ENCODE measurements around the gene GH2.
"Not testable (repeated sequence)": the region's sequence is repeated elsewhere in the genome, so short reads cannot be mapped to it uniquely, and the experiment has no call there.

The GH2 gene

GRCh38 chr17:63873577-63873976 lies 8.2 kb downstream of the GH2 start, which contains the start of gene CSH2:
Gene CSH2 (minus strand): TSS chr17:63873677. CDS start chr17:63873614, 63 bp downstream.
- DNase-seq (ENCODE audit: low read depth): not testable (repeated sequence)

GRCh38 chr17:63871646-63872365 lies 9.9 kb downstream of the GH2 start:
- not testable (repeated sequence) for DNase-seq (ENCODE audit: low read depth)

DNA sequence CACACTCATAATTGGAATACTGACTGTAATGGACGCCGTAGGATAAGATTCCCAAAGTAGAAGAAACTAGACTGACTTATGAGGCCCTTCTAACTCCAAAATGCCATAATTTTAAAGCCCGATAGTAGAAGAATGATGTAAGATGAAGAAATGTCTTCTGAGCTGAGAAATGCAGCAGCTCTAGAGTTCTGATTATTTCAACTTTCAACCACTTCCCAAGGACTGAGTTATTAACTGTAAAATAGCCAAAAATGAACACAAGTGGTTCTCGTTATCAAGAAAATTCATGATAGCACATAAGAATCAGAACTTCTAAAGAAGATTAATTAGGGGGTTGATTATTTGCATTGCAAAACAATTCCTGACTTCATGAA lies 11.5 kb downstream of the GH2 start:
- DNase-seq (ENCODE audit: low read depth): not testable (repeated sequence)

DNA sequence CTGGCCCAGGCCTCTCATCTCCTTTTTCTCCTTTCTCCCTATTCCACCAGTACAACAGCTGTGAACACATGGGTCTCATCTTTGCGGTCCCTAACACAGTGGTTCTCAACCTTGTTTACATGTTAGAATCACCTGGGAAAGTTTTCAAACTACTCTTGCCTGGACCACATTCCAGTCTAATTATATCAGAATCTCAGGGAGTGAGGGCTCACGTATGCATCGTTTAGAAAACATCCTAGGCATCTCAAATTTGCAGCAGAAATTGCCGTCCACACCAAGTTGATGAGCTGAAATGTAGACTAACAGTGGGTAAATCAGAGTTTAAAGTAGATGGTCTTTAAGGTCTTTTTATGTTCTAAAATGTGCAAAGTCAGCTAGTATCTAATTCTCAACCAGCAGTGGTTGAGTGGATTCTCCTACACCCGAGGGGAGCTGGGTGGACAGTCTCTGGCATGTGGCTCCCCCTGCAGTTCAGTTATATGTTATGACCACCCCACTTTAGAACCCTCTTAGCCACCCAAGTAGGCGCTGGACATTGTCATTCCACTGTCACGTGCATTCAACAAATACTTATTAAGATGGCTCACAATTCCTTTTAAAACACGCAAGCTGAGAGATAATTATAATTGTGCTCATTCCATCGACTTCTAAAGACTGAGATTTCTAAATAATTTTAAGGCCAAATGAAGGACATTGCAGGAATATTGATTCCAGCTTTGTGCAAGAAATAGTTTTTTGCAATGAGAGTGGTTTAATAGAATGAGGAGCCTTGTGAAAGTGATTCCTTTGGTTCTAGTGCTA lies 12.1 kb downstream of the GH2 start:
- DNase-seq (ENCODE audit: low read depth): not testable (repeated sequence)

DNA sequence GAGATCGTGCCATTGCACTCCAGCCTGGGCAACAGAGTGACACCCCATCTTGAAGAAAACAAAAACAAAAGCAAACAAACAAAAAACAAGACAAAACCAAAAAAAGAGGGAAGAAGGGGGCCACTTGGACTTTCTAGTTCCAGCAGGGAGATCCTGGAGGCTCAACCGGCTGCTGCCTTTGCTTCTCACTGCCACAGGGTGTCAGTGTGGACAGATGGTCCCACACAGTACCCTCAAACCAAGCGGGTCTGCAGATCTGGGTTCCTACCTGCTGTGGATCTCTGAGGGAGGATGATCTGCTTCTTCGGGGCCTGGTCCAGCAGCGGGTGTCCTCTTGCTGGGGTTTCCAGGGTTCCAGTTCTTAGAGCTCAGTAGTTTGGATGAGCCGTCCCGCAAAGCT lies 15.1 kb downstream of the GH2 start:
- not testable (repeated sequence) for DNase-seq (ENCODE audit: low read depth)

DNA sequence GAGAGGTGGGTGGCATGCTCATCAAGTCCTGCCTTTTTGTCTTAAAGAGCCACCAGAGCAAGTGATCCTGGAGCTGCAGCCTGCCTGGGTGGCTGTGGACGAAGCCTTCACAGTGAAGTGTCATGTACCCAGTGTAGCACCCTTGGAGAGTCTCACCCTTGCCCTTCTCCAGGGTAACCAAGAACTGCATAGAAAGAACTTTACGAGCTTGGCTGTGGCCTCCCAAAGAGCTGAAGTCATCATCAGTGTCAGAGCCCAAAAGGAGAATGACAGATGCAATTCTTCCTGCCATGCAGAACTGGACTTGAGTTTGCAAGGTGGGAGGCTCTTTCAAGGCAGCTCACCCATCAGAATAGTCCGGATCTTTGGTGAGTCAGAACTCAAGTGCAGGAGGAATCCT lies 22.5 kb downstream of the GH2 start:
- no peak for DNase-seq (ENCODE audit: low read depth)

DNA sequence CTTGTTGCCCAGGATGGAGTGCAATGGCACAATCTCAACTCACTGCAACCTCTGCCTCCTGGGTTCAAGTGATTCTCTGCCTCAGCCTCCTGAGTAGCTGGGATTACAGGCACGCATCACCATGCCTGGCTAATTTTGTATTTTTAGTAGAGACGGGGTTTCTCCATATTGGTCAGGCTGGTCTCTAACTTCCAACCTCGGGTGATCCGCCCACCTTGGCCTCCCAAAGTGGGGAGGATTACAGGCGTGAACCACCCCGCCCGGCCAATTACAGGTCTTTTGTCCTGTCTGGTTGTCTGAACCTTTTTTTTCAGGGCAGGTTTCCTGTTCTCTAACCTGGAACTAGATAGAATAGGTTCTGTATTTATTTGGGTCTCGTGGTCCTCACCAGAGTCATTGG lies 25.3 kb downstream of the GH2 start:
- not testable (repeated sequence) for DNase-seq (ENCODE audit: low read depth)

DNA sequence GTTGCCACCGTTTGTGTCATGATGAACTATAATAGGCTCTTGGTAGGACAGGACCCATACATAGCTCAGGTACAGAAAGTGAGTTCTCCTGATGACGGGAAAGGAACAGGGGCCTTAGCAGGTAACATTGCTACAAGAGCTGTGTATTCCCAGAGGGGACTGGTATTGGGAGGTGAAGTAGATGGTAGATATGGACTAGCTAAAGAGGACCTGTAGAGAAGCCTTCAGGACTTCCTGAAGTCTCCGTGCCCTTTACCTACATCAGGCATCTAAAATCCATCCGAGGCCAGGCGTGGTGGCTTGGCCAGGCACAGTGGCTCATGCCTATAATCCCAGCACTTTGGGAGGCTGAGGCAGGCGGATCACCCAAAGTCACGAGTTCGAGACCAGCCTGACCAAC lies 26.6 kb downstream of the GH2 start:
- no peak for DNase-seq (ENCODE audit: low read depth)

GRCh38 chr17:63854709-63855108 lies 27.0 kb downstream of the GH2 start:
- DNase-seq (ENCODE audit: low read depth): no peak

DNA sequence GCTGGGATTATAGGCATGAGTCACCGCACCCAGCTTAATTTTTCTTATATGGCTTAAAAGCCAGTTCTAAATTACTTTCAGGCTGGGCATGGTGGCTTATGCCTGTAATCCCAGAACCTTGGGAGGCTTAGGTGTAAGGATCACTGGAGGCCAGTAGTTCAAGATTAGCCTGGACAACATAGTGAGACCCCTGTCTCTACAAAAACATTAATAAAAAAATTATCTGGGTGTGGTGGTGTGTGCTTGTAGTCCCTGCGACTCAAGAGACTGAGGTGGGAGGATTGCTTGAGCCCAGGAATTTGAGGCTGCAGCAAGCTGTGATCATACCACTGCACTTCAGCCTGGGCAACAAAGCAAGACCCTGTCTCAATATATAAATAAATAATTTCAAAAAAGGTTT lies 28.5 kb downstream of the GH2 start:
- DNase-seq (ENCODE audit: low read depth): no peak

- DNase-seq (ENCODE audit: low read depth): no peak
These were observed 31.3 kb downstream of the GH2 start for GRCh38 chr17:63850401-63850800.

- peak; percentile 95 for DNase-seq (ENCODE audit: low read depth)
These were observed 32.7 kb downstream of the GH2 start for GRCh38 chr17:63848834-63849689.

DNA sequence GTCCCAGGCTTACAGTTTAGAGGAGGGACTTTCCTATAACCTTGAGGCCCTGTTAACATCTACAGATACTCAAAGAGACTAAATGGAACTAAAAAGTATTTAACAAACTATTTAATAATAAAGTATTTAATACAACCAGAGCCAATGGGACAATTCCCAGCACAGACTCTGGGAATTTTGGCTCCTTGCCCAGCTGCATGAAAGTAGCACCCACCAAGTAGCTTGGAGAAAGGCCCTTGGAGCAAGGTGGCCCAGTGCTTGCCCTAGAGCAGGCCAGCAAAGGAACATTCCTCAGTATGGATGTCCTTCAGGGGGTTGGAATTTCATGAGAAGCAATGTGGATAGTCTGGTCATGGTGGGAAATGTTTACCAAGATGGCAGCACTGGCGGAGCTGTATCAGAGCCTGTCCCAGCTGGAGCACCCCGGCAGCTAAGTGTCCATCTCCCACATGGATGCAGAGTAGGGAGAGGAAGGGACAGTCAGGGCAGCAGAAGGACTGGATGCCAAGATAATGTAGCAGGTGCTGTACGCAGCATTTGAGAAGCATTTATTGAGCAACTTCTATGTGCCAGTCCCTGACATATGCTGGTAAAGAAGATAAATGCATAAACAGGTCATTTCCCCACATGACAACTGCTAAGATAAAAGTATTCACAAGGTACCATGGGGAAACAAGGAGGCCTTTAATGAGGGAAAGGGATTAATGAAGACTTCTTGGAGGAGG lies 34.1 kb downstream of the GH2 start:
- DNase-seq (ENCODE audit: low read depth): no peak

DNA sequence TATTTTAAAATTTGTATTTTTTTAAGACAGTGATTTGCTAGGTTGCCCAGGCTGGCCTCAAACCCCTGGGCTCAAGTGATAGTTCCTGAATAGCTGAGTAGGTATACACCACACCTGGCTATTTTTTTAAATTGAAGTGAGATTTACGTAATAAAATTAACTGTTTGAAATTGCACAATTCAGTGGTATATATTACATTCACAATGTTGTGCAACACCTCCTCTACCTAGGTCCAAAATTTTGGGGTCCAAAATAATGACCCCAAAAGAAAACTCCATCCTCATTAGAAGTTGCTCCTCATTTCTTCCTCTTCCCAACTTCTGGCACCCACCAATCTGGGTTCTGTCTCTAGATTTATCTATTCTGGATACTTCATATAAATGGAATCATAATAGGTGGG lies 36.2 kb downstream of the GH2 start:
- DNase-seq (ENCODE audit: low read depth): no peak

DNA sequence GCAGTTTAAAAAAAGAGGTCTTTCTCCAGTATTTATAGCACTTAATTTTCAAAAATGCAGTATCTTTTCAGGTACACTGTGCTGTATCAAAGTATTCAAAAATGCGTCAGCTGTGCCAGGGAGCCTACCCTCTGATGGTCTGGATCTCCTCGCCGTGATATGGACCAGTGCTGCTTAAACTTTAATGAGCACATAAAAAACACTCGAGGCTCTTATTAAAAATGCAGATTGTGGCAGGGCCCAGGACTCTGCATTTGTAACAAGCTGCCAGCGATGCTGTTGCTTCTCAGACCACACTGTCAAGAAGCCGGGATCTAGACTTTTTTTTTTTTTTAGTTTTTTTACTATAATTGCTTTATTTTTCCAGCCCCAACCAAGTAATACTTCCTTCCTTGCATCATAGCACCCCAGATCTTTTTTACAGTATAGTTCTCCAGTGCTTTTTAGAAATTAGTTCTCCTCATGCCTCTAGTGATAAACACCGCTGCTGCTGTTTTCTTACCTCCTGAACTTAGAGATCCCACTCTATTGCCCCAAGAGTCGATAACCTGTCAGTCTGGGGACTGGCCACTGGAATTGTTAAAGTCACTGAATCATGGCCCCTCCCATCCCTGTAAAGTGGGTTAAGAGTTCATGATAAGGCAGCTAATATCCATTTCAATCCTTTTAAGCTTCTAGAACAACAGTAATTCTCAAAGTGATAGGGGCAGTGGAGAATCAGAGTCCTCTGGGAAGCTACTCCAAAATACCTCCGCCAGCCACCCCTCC lies 37.6 kb downstream of the GH2 start:
- no peak for DNase-seq (ENCODE audit: low read depth)

GRCh38 chr17:63843387-63843888 lies 38.3 kb downstream of the GH2 start:
- DNase-seq (ENCODE audit: low read depth): not testable (repeated sequence)

- peak; percentile 99 for DNase-seq (ENCODE audit: low read depth)
These were observed 39.0 kb downstream of the GH2 start, which contains the start of gene SMARCD2 for GRCh38 chr17:63842540-63843386. Gene SMARCD2 (minus strand): TSS chr17:63842685. CDS start chr17:63842674, 11 bp downstream.

- no peak for DNase-seq (ENCODE audit: low read depth)
These were observed 39.6 kb downstream of the GH2 start for GRCh38 chr17:63842173-63842539.

DNA sequence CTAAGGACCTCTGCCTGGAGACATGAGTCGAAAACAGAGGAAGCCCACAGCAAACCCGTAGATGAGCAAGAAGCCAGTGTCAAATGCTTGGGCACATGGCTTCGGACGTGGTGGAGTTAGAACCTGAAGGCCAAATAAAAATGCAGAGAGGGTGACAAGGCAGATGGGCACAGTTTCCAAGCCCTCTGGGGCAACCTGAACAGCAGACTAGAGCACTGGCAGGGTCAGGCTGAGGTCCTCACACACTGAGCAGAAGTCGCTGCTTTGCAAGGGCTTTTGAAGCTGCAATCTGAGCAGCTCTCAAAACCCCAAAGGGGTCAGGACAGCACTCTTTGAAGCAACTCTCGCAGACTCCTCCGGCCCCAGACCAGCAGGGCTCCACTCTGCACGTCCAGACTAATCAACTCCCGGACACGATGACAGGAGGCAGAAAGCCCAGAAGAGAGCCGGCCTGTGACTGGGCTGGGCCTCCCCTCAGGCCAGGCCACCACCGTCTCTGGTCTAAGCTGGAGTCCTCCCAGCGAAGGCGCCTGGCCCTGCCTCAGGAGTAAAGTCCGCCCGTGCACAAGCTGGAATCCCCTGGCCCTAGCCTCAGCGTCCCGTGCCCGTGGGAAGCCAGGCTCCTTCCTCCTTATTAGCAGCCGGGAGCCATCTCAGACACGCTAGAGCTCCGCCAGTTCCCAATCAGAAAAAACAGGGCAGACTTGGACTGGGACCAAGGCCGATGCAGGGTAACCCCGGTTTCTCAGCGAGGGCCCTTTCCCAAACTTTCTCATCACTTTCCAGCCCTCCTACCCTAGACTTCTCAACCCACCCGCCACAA lies 40.2 kb downstream of the GH2 start:
- no peak for DNase-seq (ENCODE audit: low read depth)

All from activated T-cell treated with anti-CD3 and anti-CD28 coated beads for 24 hours (primary cell).